WERI-Rb-1 (cell line): Measurements from ENCODE around the gene MMP10.

Source experiments
- DNase-seq: peaks from one replicate; pipeline ENCODE4 v3.0.0-alpha.2; 2020
- H3K27ac ChIP-seq: fragments of 250-450 bp; sonication (Bioruptor Pico); 2 replicates; pipeline ENCODE4 v1.5.1; 2020; ENCODE audit warnings: mild to moderate bottlenecking, moderate library complexity
- H3K27me3 ChIP-seq: fragments of 250-450 bp; sonication (Bioruptor Pico); 2 replicates; pipeline ENCODE4 v1.5.1; 2021; ENCODE audit warnings: mild to moderate bottlenecking, low read depth, moderate library complexity; ENCODE audit not compliant: insufficient read depth, severe bottlenecking
- H3K36me3 ChIP-seq: fragments of 250-450 bp; sonication (Bioruptor Pico); 2 replicates; pipeline ENCODE4 v1.5.1; 2020; ENCODE audit warnings: mild to moderate bottlenecking, moderate library complexity
- H3K4me3 ChIP-seq: 2 replicates; pipeline ENCODE4 v1.5.1; 2011; ENCODE audit warnings: low read depth, mild to moderate bottlenecking, control low read depth, low read length
- H3K9me3 ChIP-seq: fragments of 250-450 bp; sonication (Bioruptor Pico); 2 replicates; pipeline ENCODE4 v1.5.1; 2021; ENCODE audit warnings: mild to moderate bottlenecking, moderate library complexity; ENCODE audit not compliant: severe bottlenecking
- TF ChIP-seq, protein P1 (sequence below): IDR thresholded peaks from 2 replicates; pipeline ENCODE4 v1.5.1; 2011; ENCODE audit warnings: low read depth, mild to moderate bottlenecking, control low read depth, inconsistent platforms, low read length

Gene MMP10

GRCh38 chr11:102763440-102763839 is 17.0 kb downstream of the MMP10 start:
- no peak for DNase-seq
- H3K36me3 ChIP-seq: no peaks in the 10 kb centered on the region
- TF ChIP-seq, protein P1, sequence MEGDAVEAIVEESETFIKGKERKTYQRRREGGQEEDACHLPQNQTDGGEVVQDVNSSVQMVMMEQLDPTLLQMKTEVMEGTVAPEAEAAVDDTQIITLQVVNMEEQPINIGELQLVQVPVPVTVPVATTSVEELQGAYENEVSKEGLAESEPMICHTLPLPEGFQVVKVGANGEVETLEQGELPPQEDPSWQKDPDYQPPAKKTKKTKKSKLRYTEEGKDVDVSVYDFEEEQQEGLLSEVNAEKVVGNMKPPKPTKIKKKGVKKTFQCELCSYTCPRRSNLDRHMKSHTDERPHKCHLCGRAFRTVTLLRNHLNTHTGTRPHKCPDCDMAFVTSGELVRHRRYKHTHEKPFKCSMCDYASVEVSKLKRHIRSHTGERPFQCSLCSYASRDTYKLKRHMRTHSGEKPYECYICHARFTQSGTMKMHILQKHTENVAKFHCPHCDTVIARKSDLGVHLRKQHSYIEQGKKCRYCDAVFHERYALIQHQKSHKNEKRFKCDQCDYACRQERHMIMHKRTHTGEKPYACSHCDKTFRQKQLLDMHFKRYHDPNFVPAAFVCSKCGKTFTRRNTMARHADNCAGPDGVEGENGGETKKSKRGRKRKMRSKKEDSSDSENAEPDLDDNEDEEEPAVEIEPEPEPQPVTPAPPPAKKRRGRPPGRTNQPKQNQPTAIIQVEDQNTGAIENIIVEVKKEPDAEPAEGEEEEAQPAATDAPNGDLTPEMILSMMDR: no peak
- H3K27ac ChIP-seq: no peak overlapping the region
- H3K9me3 ChIP-seq: no peaks in the 10 kb centered on the region
- H3K4me3 ChIP-seq: no peak overlapping the region
- no peaks in the 10 kb centered on the region for H3K27me3 ChIP-seq

DNA sequence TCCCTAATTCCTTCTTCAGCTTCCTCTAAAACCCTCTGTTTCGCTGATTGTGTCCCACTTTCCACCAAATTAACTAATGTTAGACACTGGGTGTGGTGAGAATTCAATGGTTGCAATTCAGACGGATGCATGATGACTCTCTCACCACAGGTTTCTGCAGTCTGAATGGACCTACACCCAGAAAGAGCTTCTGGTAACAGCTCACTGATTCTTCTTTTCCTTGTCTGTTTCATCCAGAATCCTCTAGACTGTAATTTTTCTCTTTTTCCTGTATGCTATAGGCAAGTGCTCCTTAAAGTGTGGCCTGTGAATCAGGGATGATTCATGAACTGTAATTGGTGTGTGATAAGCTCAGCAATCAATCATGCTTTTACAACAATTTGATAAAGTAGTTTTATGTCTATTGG is 18.1 kb downstream of the MMP10 start:
- Histone ChIP-seq H3K27me3 (no peaks in the 10 kb centered on the region), H3K36me3 (no peaks in the 10 kb centered on the region), H3K9me3 (no peaks in the 10 kb centered on the region), H3K27ac (no peak overlapping the region), H3K4me3 (no peak overlapping the region)
- DNase-seq: no peak
- TF ChIP-seq, protein P1: no peak

- DNase-seq: no peak
- Histone ChIP-seq H3K4me3 (no peak overlapping the region), H3K9me3 (no peaks in the 10 kb centered on the region), H3K27me3 (no peaks in the 10 kb centered on the region), H3K36me3 (no peaks in the 10 kb centered on the region), H3K27ac (no peak overlapping the region)
- TF ChIP-seq, protein P1: no peak
Measured at GRCh38 chr11:102761646-102762238, 18.7 kb downstream of the MMP10 start.

DNA sequence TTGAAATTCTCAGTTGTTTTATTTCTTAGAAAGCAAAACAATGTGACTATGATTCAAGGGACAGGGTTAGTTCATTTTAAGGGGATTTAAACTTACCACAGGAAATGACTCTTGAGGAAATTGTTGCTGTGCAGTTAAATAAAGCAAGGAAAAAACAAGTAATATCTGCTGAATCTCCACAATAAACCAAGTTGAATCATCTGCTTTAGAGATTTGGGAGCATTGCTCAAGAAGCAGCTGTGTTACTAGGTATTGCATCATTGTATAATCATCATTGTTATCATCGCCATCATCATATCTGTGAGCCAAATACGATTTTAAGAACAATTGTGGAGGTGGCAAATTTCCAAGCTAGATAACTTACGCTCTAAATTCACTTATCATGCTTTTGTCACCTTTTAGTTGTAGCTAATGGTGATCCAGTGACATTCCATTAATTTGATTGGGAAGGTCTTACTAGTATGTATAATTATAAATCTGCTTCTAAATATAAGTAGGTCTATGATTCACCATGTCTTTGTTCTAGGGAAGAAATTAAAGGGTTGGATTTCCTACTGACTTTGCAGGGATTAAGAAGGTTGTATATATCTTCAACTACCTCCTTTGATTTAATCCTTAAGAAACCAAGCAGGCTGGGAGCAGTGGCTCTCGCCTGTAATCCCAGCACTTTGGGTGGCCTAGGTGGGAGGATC is 19.9 kb downstream of the MMP10 start:
- Histone ChIP-seq H3K27me3 (no peaks in the 10 kb centered on the region), H3K9me3 (no peaks in the 10 kb centered on the region), H3K36me3 (no peaks in the 10 kb centered on the region), H3K27ac (no peak overlapping the region), H3K4me3 (no peak overlapping the region)
- TF ChIP-seq, protein P1: no peak
- DNase-seq: no peak

DNA sequence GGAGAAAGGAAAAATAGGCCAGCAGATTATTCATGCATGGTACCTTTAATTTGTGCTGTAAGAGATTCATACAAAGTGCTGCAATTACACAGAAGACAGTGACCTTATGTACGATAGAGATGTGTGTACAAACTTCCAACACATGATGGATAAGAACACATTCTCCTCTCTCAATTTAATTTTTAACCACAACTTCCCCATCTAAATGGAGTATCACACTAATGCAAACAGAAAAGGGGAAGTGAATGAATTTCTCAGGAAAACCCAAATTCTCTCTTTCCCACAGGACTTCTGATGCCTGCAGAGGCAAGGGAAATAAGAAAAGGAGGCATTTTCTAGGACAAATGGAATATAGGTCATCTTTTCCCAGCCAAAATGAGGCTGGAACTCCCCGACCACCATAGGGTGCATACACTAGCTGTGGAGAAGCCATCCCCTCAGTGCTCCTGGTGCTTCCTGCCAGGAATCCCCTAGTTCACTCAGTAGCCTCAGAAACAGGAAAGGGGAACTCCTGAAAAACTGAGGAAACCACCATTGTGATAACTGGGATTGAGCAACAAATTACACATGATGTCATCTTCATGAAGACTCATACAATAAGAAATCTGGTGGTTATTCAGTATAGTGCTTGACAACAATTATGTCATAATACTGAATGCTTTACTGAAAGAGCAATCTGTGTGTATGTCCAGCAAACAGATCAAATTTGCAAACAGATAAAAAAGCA is 22.4 kb downstream of the MMP10 start:
- Histone ChIP-seq H3K9me3 (no peaks in the 10 kb centered on the region), H3K27ac (no peak overlapping the region), H3K36me3 (no peaks in the 10 kb centered on the region), H3K27me3 (no peaks in the 10 kb centered on the region), H3K4me3 (no peak overlapping the region)
- DNase-seq: no peak
- TF ChIP-seq, protein P1: no peak
